GM12801 (cell line): Measurements from ENCODE around the gene PAPPA.

Source experiments
- TF ChIP-seq, protein P1 (sequence below): IDR thresholded peaks from one replicate; pipeline ENCODE4 v1.5.1; 2011; ENCODE audit warnings: control low read depth; ENCODE audit not compliant: insufficient read length; ENCODE audit errors: extremely low read depth

The PAPPA gene

DNA sequence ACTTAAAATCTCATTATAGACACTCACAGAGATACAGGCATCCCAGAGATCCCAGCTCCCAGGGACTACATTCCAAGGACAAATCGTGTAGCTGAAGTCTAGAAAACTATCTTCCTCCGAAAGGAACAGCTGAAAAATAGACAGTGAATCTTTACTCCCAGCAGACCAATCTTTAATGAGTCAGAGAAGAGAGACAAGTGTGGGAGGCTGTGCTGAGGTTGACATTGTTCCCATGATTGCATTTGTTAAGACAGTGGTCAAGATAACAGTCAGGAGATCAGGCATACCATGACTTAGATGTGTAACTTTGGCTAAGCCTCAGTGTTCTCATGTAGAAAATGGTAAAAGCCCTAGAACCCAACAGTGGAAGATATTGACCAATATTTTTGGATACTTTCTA is 120.7 kb downstream of the PAPPA start:
- TF ChIP-seq, protein P1, sequence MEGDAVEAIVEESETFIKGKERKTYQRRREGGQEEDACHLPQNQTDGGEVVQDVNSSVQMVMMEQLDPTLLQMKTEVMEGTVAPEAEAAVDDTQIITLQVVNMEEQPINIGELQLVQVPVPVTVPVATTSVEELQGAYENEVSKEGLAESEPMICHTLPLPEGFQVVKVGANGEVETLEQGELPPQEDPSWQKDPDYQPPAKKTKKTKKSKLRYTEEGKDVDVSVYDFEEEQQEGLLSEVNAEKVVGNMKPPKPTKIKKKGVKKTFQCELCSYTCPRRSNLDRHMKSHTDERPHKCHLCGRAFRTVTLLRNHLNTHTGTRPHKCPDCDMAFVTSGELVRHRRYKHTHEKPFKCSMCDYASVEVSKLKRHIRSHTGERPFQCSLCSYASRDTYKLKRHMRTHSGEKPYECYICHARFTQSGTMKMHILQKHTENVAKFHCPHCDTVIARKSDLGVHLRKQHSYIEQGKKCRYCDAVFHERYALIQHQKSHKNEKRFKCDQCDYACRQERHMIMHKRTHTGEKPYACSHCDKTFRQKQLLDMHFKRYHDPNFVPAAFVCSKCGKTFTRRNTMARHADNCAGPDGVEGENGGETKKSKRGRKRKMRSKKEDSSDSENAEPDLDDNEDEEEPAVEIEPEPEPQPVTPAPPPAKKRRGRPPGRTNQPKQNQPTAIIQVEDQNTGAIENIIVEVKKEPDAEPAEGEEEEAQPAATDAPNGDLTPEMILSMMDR: no peak

DNA sequence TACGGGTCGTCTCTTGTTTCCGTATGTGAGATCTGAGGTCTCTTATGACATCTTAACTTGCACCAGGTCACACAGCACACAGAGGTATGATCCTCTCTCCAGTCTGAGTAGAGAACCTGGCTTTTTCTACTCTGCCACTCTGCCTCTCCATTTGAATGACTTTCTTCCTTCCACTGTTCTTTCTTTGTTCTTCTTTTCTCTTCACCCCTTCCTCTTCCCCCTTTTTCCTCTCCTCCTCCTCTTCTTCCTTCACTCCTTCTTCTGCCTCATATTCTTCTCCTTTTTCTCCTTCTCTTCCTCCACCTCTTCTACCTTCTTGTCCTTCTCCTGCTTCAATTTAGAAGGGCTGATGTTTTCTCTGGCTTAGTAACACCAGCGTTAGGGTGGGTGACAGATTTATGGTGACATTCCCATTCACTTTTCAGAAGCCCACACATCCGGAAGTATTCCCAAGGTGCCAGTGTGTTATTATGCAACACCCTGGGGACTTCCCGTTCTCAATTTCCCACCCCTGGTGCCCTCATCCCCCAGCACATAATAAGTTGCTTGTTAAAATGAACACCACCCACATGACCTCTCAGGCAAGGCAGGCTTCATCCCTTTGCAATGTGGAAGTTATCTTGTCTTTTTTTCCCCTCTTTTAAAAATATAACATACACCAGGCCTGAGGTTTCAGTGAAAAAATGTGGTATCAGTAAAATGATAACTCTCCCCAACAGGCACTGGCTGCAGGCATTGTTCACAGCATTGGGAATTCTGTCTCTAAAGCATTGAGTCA is 122.0 kb downstream of the PAPPA start:
- TF ChIP-seq, protein P1: no peak

DNA sequence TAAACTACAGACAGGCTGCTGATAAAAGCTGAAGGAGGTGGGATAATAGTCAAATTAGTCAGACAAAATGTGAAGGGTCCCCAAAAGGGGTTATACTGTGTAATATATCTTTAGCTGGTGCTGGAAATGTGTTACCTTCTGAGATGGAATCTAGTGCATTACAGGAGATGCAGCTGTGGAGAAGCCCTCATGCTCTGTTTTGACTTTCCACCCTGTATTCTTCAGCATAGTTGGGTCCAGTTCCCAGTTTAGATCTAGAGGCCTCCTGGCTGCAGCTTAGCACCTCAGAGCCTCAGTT is 122.6 kb downstream of the PAPPA start:
- TF ChIP-seq, protein P1: no peak

DNA sequence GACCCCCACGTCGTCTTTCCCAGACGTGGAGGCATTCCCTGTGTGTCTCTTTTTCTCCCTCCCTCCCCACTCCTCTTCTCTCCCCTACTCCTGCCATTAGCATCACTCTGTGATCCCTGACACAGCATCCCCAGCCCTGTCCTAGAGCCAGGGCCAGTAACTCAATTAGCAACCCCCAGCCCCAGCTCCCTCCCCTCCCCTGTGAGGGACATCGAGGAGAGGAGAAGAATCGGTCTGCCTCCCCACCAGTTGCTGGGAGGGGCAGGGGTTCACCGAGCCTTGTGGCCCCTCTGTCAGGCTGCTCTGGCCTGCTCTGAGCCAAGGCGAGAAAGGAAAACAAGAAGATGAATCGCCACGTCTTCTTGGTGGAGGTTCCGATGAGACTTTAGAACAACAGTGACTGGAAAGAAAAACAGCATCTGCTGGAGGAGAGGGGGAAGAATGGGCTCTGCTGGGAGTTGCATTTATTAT is 123.1 kb downstream of the PAPPA start:
- TF ChIP-seq, protein P1: no peak

DNA sequence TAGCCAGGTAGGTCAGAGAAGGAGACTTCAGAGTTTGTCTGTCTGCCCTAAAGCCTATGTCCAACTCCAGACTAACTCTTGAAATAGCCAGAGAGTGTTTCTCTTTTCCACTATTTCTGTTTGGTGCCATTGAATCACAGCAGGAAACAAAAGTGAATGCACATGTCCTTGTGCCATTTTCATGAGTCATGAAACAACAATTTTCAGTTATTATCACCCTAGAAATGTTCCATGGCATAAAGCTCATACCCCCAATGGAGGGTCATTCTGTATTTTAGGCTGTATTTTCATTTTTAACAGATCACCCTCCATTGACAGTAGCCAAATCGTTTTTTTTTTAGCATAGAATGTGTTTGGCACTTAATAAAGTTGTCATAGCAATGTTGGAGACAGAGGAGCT is 124.7 kb downstream of the PAPPA start:
- TF ChIP-seq, protein P1: no peak

DNA sequence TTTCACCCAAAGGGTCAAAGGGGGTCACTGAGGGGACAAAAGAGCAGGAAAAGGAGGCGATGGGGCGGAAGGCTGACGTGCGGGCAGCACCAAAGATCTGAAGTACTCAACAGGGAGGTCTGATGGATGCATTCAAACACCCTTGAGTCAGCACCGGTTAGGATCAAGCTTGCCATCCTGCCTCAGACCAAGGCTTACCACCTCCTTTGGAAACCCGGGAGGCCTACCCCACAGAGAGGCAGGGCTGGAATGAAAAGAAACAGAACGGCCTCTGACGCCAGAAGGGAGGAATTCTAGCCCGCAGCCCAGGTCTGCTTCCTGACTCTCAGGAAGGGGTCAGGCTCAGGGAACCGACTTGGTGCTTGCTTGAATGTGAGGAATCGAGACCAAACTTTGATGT is 125.6 kb downstream of the PAPPA start:
- TF ChIP-seq, protein P1: no peak

DNA sequence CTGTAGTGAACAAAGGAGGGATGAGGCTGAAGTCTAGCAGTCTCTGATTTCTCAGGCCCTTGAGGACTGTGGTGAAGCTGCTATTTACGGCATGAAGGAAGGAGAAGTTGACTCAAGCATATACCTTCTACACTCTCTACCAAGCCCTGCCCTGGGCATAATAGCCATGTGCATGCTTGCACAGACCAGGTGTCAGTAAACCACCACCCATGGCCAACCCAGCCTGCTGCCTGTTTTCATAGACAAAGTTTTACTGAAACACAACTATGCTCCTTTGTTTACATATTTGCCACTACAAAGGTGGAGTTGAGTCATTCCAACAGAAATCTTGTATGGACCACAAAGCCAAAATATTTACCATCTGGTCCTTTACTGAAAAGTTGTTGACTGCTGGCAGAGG is 126.9 kb downstream of the PAPPA start:
- TF ChIP-seq, protein P1: no peak
